Measurements from ENCODE around the gene NUTM2F. TPM values are rescaled to one million over a fixed set of nuclear protein-coding genes. Genes with fewer than 3 reads are reported as not detected.
"Not testable (repeated sequence)": the region's sequence is repeated elsewhere in the genome, so short reads cannot be mapped to it uniquely, and the experiment has no call there.

The NUTM2F gene
- total and polyA plus RNA-seq, 2 experiments from 2014 or later, result not detected

- 86% methylated on average over 1 of the region's 4 CpGs; no CpG with 5 or more reads in 1 of the 2 experiments for WGBS, 2 experiments (ENCODE audit: low coverage in 1 of 2, low lambda C conversion rate in 2 of 2, missing lambda C conversion rate in 2 of 2)
- H3K27ac ChIP-seq; DNase-seq; H3K27me3 ChIP-seq (replicated peaks; ENCODE audit: insufficient read depth); H3K9ac ChIP-seq; in situ Hi-C loops (cut with MboI); H3K79me2 ChIP-seq (ENCODE audit: insufficient read depth); H3K9me3 ChIP-seq (ENCODE audit: low read depth); H3K4me1 ChIP-seq (ENCODE audit: insufficient read depth); H3K4me3 ChIP-seq; H3F3A ChIP-seq (ENCODE audit: insufficient read depth); H3K4me2 ChIP-seq (ENCODE audit: unreplicated experiment); H2AFZ ChIP-seq; H4K20me1 ChIP-seq (ENCODE audit: insufficient read depth); H3K36me3 ChIP-seq (ENCODE audit: low read depth); H3K9me2 ChIP-seq (ENCODE audit: insufficient read depth): not testable (repeated sequence)
These were observed 23.7 kb upstream of the NUTM2F start for GRCh38 chr9:94351901-94352723.

- H3K4me2 ChIP-seq (ENCODE audit: unreplicated experiment); H3K36me3 ChIP-seq (ENCODE audit: low read depth); DNase-seq; H3K9me2 ChIP-seq (ENCODE audit: insufficient read depth); in situ Hi-C loops (cut with MboI); H3K27ac ChIP-seq; H2AFZ ChIP-seq; H3K27me3 ChIP-seq (replicated peaks; ENCODE audit: insufficient read depth); H4K20me1 ChIP-seq (ENCODE audit: insufficient read depth); H3K79me2 ChIP-seq (ENCODE audit: insufficient read depth); H3K4me1 ChIP-seq (ENCODE audit: insufficient read depth); H3K9me3 ChIP-seq (ENCODE audit: low read depth); H3K9ac ChIP-seq; H3F3A ChIP-seq (ENCODE audit: insufficient read depth); H3K4me3 ChIP-seq: not testable (repeated sequence)
- no CpG with 5 or more reads among the region's 3 CpGs for WGBS, 2 experiments (ENCODE audit: low coverage in 1 of 2, low lambda C conversion rate in 2 of 2, missing lambda C conversion rate in 2 of 2)
These were observed 20.3 kb upstream of the NUTM2F start for GRCh38 chr9:94348754-94349153.

- 93 to 95% methylated on average over 13 to 16 of the region's 16 CpGs for WGBS, 2 experiments (ENCODE audit: low coverage in 1 of 2, low lambda C conversion rate in 2 of 2, missing lambda C conversion rate in 2 of 2)
These were observed 19.0 kb upstream of the NUTM2F start for GRCh38 chr9:94347451-94347850.

GRCh38 chr9:94341703-94342102 is 13.3 kb upstream of the NUTM2F start:
- 56 to 59% methylated on average over 2 of the region's 2 CpGs for WGBS, 2 experiments (ENCODE audit: low coverage in 1 of 2, low lambda C conversion rate in 2 of 2, missing lambda C conversion rate in 2 of 2)
- DNase-seq; H3K4me3 ChIP-seq; H3K27ac ChIP-seq; H3K9me2 ChIP-seq (ENCODE audit: insufficient read depth); H2AFZ ChIP-seq; H3K4me1 ChIP-seq (ENCODE audit: insufficient read depth); H3K27me3 ChIP-seq (replicated peaks; ENCODE audit: insufficient read depth); H3K9me3 ChIP-seq (ENCODE audit: low read depth); H3K36me3 ChIP-seq (ENCODE audit: low read depth); in situ Hi-C loops (cut with MboI); H3K79me2 ChIP-seq (ENCODE audit: insufficient read depth); H3K4me2 ChIP-seq (ENCODE audit: unreplicated experiment); H3F3A ChIP-seq (ENCODE audit: insufficient read depth); H3K9ac ChIP-seq; H4K20me1 ChIP-seq (ENCODE audit: insufficient read depth): not testable (repeated sequence)

More at GRCh38 chr9:94347451-94347850, 19.0 kb upstream of the NUTM2F start:
- H4K20me1 ChIP-seq (ENCODE audit: insufficient read depth); H3K9ac ChIP-seq; DNase-seq; H3K9me2 ChIP-seq (ENCODE audit: insufficient read depth); H3K27ac ChIP-seq; H3K4me1 ChIP-seq (ENCODE audit: insufficient read depth); H2AFZ ChIP-seq; H3K4me3 ChIP-seq; H3K36me3 ChIP-seq (ENCODE audit: low read depth); H3F3A ChIP-seq (ENCODE audit: insufficient read depth); H3K27me3 ChIP-seq (replicated peaks; ENCODE audit: insufficient read depth); H3K9me3 ChIP-seq (ENCODE audit: low read depth); H3K79me2 ChIP-seq (ENCODE audit: insufficient read depth); in situ Hi-C loops (cut with MboI); H3K4me2 ChIP-seq (ENCODE audit: unreplicated experiment): not testable (repeated sequence)

GRCh38 chr9:94340750-94341149 is 12.3 kb upstream of the NUTM2F start:
- H3K4me2 ChIP-seq (ENCODE audit: unreplicated experiment); H3K36me3 ChIP-seq (ENCODE audit: low read depth); H3K27me3 ChIP-seq (replicated peaks; ENCODE audit: insufficient read depth); H3K27ac ChIP-seq; H3K4me3 ChIP-seq; in situ Hi-C loops (cut with MboI); H3K9me3 ChIP-seq (ENCODE audit: low read depth); DNase-seq; H3K9ac ChIP-seq; H3K79me2 ChIP-seq (ENCODE audit: insufficient read depth); H4K20me1 ChIP-seq (ENCODE audit: insufficient read depth); H3K4me1 ChIP-seq (ENCODE audit: insufficient read depth); H3F3A ChIP-seq (ENCODE audit: insufficient read depth); H3K9me2 ChIP-seq (ENCODE audit: insufficient read depth); H2AFZ ChIP-seq: not testable (repeated sequence)
- whole genome bisulfite sequencing, 2 experiments (ENCODE audit: low coverage in 1 of 2, low lambda C conversion rate in 2 of 2, missing lambda C conversion rate in 2 of 2), result 89% methylated on average over 5 of the region's 6 CpGs

GRCh38 chr9:94339657-94340056 is 11.2 kb upstream of the NUTM2F start:
- DNase-seq; H3K4me1 ChIP-seq (ENCODE audit: insufficient read depth); H3K27me3 ChIP-seq (replicated peaks; ENCODE audit: insufficient read depth); H3K4me3 ChIP-seq; H3K4me2 ChIP-seq (ENCODE audit: unreplicated experiment); H4K20me1 ChIP-seq (ENCODE audit: insufficient read depth); H3F3A ChIP-seq (ENCODE audit: insufficient read depth); H3K9me2 ChIP-seq (ENCODE audit: insufficient read depth); in situ Hi-C loops (cut with MboI); H2AFZ ChIP-seq; H3K27ac ChIP-seq; H3K79me2 ChIP-seq (ENCODE audit: insufficient read depth); H3K36me3 ChIP-seq (ENCODE audit: low read depth); H3K9me3 ChIP-seq (ENCODE audit: low read depth); H3K9ac ChIP-seq: not testable (repeated sequence)
- WGBS, 2 experiments (ENCODE audit: low coverage in 1 of 2, low lambda C conversion rate in 2 of 2, missing lambda C conversion rate in 2 of 2), result 81 to 88% methylated on average over 6 of the region's 6 CpGs

- H2AFZ ChIP-seq; H3F3A ChIP-seq (ENCODE audit: insufficient read depth); H3K79me2 ChIP-seq (ENCODE audit: insufficient read depth); H3K9me2 ChIP-seq (ENCODE audit: insufficient read depth); DNase-seq; H3K4me1 ChIP-seq (ENCODE audit: insufficient read depth); H3K36me3 ChIP-seq (ENCODE audit: low read depth); H3K27me3 ChIP-seq (replicated peaks; ENCODE audit: insufficient read depth); in situ Hi-C loops (cut with MboI); H4K20me1 ChIP-seq (ENCODE audit: insufficient read depth); H3K27ac ChIP-seq; H3K9ac ChIP-seq; H3K9me3 ChIP-seq (ENCODE audit: low read depth); H3K4me2 ChIP-seq (ENCODE audit: unreplicated experiment); H3K4me3 ChIP-seq: not testable (repeated sequence)
- WGBS, 2 experiments (ENCODE audit: low coverage in 1 of 2, low lambda C conversion rate in 2 of 2, missing lambda C conversion rate in 2 of 2), result 59 to 64% methylated on average over 7 of the region's 7 CpGs
These were observed 10.3 kb upstream of the NUTM2F start for GRCh38 chr9:94338723-94339122.

GRCh38 chr9:94336445-94336844 is 8.0 kb upstream of the NUTM2F start:
- H3K9me3 ChIP-seq (ENCODE audit: low read depth); H3F3A ChIP-seq (ENCODE audit: insufficient read depth); H3K79me2 ChIP-seq (ENCODE audit: insufficient read depth); in situ Hi-C loops (cut with MboI); H2AFZ ChIP-seq; H3K4me1 ChIP-seq (ENCODE audit: insufficient read depth); H3K4me2 ChIP-seq (ENCODE audit: unreplicated experiment); H3K36me3 ChIP-seq (ENCODE audit: low read depth); DNase-seq; H3K4me3 ChIP-seq; H3K27ac ChIP-seq; H4K20me1 ChIP-seq (ENCODE audit: insufficient read depth); H3K27me3 ChIP-seq (replicated peaks; ENCODE audit: insufficient read depth); H3K9me2 ChIP-seq (ENCODE audit: insufficient read depth); H3K9ac ChIP-seq: not testable (repeated sequence)
- WGBS, 2 experiments (ENCODE audit: low coverage in 1 of 2, low lambda C conversion rate in 2 of 2, missing lambda C conversion rate in 2 of 2), result 79 to 81% methylated on average over 4 of the region's 4 CpGs
